ENCODE measurements around the gene RBM34.
A peak's percentile ranks its signal among the peaks of the same experiment; 100 is the strongest.
"Not testable (repeated sequence)": the region's sequence is repeated elsewhere in the genome, so short reads cannot be mapped to it uniquely, and the experiment has no call there.

Gene RBM34, protein sequence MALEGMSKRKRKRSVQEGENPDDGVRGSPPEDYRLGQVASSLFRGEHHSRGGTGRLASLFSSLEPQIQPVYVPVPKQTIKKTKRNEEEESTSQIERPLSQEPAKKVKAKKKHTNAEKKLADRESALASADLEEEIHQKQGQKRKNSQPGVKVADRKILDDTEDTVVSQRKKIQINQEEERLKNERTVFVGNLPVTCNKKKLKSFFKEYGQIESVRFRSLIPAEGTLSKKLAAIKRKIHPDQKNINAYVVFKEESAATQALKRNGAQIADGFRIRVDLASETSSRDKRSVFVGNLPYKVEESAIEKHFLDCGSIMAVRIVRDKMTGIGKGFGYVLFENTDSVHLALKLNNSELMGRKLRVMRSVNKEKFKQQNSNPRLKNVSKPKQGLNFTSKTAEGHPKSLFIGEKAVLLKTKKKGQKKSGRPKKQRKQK

DNA sequence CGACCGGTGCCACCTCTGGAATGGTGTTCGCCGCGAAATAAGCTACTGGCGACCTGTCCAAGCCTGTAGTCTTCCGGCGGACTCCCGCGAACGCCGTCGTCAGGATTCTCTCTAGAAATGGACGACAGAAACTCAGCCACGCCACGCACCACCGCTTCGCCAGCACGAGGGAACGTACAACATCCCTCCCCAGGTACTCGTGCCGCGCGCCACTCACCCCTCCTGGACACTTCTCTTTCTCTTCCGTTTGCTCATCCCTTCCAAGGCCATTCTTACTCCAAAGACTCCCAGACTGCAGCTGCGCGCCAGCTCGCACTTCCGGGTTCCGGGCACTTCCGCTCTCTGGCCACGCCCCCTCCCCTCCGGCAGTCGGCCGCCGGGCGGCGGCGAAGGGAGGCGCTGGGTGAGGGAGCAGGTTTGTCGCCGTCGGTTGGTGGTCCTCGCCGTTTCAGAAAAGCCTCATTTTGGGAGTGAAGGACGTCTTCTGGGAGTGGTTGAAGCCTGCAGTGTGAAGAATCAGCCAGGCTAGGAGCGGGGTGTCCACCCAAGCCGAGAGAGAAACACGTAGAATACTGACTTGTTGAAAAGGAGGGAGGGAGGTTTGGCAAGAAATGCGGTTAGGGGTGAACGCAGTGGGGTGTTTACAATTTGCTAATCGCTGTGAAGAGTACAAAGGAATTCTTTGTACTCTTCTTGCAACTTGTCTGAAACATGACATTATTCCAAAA is at the start of gene RBM34:
RBM34 (minus strand) TSS at position 294 of the 728 bp plus-strand sequence; CDS start at position 270, 24 bp downstream.
- peak; percentile 91 for DNase-seq (ENCODE audit: low read depth)

DNA sequence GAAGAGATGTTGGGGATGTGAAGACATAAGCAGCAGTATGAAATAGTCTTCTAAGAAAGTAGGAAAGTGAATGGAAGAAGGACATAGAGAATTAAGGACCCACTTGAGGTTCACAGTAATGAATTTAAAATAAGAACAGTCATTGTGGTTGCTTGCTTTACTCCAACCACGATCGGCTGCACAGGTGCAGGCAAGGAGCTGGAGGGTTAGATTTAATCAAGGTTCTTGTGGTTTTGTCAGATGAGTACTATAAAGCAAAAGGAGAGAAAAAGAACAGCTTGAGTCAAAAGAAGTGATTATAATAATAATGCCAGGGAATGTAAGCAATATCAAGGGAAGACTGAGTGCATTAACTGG is 46.1 kb upstream of the RBM34 start:
- DNase-seq (ENCODE audit: low read depth) = peak; percentile 40

DNA sequence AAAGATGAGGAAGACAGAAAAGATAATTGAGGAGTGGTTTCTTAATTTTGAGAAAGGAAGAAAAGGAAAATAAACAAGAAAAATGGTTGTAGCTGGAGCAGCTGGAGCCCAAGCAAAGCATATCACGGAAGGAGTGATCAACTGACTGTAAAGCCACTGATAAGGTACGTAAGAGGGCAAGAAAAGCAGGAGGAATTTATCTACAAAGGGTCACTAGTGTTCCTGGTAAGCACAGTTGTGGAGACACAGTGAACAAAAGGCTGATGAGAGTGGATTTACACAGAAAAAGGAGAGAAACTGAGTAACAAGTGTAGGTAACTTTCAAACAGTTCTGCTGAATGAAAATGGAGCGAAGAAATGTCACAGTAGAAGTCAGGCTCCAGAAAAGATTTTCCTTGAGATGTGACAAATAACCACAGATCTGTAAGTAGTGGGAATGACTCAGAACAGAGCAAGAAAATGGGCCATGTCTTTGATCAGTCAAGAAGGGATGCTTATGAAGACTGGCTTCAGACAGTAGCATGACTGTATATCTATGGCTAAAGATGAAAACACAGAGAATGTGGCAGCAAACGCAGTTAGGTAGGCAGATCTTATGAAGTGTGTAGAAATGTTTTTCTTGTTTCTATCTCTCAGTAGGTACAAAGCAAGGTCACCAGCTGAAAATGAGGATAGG is 45.6 kb upstream of the RBM34 start:
- no peak for DNase-seq (ENCODE audit: low read depth)

DNA sequence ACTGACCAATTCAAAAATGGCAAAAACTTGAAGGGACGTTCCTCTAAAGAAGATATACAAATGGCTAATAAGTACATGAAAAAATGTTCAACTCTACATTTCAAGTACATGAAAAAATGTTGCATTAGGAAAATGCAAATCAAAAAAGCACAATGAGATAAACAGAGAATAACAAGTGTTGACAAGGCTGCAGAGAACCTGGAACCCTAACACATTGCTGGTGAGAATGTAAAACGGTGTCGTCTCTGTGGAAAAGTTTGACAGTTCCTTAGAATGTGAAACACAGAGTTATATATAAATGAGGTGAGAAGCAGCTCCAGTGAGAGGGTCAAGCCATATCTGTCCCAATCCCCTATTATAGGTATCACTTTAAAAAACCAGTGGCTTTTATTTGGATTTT is 44.6 kb upstream of the RBM34 start:
- DNase-seq (ENCODE audit: low read depth) = no peak

DNA sequence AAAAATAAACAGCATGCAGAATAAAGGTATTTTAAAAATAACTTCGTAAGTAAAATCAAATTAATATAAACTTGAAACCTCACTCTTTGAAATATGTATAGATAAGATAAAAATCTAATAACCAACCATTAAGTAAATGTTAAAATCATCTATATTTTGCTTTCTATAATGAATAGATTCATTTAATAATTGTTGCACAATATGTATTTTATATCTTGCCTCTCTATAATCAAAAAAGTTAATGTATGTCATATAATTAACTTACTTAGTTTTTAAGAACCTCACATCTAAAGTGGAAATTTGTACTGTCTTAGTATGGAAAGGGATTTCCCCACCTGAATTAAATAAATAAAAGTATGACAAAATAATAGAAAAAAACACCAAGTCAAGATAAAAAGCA is 42.4 kb upstream of the RBM34 start:
- DNase-seq (ENCODE audit: low read depth) = no peak

DNA sequence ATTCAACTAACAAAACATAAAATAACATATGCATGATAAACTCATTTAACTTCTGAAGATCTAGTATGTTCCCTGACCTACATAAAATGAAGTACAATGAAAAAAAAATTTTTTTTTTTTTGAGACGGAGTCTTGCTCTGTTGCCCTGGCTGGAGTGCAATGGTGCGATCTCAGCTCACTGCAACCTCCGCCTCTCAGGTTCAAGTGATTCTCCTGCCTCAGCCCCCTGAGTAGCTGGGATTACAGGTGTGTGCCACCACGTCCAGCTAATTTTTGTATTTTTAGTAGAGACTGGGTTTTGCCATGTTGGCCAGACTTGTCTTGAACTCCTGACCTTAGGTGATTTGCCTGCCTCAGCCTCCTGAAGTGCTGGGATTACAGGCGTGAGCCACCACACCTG is 41.4 kb upstream of the RBM34 start:
- not testable (repeated sequence) for DNase-seq (ENCODE audit: low read depth)

DNA sequence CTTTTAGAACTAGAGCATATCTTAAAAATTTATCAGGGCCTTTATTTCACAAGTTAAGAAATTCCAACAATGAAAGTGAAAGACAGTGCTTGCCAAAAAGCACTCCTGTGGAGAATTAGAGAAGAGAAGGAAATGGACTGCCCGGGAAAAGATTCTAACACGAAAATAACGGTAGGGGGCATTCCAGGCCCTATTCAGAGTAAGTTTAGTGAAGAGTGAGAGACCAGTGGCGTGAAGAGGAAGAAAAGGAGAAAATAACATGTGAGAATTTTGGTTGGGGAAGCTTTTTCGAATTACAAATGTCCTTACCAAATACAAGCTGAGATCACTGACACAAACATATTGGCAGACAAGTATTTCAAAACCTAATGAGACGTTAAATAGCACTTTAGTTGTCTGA is 38.4 kb upstream of the RBM34 start:
- DNase-seq (ENCODE audit: low read depth) = no peak

DNA sequence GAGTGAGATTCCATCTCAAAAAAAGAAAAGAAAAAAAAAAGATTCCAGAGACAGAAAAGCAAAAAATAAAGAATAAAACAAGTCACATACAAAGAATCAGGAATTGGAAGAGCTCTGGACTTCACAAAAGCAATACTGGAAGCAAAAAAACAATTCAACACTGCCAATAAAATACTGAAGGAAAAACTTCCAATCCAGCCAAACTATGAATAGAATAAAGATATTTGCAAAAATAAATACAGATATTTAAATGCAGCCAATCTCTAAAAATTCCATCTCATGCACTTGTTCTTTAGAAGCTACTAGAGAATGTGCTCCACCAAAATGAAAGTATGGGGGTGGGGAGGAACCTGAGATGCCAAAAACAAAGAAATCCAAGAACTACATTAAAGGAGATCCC is 29.4 kb upstream of the RBM34 start:
- DNase-seq (ENCODE audit: low read depth) = no peak

DNA sequence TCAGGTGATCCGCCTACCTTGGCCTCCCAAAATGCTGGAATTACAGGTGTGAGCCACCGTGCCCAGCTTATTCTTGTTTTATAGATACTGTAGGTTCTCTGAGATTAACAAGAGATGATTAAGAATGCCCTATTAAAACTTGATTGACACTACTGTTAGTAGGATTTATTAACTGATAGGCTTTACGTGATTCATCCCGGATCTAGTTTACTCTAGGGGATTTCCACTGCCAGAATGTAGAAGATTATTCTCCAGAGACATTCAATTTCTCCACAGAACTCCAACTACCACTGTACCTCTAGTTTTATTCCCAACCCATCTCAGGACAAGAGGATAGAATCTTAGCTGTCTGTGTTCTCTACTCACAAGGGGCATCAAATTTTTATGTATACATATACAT is 26.3 kb upstream of the RBM34 start:
- no peak for DNase-seq (ENCODE audit: low read depth)

DNA sequence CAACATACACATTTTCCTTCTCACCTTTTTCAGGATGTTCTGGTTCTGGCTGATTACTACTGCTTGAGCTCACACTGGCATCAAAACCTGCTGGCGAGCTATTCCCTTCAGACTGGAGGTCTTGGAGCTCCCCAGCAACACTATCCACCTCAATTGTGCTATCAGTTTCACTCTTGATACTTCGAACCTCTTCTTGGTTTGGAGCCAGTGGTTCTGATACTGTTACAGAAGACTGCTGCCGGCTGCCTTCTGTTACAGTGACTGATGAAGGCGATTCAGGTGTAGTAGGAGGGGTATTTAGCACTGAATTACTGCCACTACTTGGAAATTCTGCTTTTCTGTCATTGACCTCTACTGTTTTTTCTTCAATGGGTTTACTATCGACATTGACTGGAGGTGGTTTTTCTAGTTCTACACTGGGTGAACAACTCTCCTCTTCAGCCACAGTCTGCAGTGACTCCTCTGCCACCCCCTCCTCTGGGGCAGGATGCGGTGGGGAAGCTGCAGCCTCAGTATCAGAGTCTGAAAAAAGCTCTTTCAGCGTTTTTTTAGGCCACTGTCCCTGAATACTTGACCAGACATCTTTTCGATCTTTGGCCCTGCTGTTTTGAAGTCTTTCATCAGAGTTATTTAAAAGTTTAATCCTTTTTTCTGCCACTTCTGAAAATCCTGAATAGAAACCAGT is 20.7 kb upstream of the RBM34 start:
- DNase-seq (ENCODE audit: low read depth) = no peak

DNA sequence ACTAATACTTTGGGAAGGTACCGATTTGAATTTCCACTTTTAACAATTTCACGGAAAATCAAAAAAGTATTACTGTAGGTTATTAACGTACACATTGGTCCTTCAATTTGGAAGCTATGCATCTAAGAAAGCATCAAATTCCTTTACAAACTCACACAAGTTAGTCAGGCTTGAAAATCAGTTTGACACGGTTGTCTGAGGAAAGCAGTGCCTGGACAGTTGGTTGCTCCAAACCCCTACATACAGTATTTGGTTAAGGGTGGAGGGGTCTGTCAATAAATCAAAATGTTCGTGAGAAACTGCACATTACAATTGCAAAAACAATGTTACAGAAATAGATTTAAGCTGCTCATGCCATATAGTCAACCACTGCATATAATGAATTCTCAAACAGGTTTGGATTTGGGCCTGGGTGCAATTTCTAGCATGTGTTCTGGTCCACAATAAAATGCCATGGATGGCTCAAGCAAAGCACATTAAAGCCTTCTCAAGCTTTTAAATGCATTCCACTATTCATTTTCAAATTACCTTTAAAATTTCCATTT is 19.9 kb upstream of the RBM34 start:
- DNase-seq (ENCODE audit: low read depth) = no peak

DNA sequence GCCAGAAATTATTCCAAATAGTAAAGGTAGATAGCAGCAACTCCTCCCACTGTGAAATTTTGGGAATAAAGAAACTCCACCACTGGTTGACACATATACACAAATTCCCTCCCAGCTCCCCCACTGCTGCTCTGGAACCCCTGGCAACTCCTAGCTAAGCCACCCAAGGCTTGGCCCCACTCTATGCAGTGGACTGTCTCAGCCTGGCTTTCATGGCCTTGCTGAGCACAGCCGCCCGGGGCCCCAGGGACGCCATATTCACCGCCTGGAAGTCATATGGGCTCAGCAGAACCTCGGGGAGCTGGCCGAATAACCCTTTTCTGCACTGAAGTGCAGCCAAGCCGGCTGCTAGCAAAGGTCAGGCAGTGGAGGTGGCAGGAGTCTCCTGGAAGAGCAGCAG is 15.4 kb upstream of the RBM34 start:
- no peak for DNase-seq (ENCODE audit: low read depth)

DNA sequence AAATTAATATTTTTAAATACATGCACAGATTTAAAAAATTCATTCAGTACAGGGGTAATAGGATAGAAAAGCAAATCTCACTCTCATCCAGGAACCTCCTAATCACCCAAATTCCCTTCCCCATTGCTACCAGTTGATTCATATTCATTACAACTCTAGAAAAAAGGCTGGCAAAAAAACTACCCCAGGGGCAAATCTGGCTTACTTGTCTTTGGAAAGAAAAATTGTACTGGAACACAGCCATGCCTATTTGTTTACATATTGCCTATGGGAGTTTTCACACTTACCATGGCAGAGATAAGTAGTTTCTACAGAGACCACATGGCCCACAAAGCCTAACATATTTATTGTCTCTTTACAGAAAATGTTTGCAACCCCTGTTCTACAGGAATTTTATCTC is 8.9 kb upstream of the RBM34 start:
- no peak for DNase-seq (ENCODE audit: low read depth)

DNA sequence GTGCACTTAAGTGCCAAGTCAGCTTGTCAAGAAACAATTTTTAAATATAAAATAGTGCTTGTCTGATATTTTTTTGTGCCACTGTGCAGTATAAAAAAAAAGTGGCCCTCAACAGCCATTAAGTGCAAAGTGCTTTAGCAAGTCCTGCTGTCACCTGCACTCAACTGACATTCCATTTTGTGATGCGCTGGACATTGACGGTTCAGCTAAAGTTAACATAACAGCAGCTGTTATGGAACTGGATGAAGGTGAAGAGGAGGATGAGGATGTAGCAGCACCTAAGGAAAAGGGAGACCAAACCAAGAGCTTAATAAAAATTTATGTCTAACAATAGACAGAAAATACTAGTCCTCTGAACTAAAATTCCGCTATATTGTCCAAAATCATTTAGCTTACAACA is 7.3 kb upstream of the RBM34 start:
- DNase-seq (ENCODE audit: low read depth) = no peak

DNA sequence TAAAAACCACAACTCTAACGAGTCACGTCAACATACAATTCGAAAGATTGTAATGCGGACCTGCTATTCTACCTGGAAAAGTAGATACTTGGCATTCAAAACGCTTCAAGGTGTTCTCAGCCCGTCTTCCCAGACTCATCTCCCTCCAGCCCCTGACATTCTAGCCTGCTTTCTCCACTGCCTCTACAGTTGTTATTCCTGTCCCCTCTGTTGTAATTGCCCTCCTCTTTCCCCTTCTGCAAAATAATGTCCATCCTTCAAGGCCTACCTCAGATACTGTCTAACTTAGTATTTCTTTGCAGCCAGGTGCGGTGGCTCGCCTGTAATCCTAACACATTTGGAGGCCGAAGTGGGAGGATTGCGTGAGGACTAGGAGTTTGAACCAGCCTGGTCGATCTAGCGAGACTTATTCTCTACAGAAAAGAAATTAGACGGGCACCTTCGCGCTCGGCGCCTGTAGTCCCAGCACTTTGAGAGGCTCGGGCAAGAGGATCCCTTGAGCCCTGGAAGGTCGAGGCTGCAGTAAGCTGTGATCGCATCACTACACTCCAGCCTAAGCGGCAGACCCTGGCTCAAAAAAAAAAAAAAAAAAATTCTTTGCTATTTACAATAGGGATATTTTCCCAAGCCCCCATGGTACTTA is 756 bp upstream of the RBM34 start:
- no peak for DNase-seq (ENCODE audit: low read depth)

DNA sequence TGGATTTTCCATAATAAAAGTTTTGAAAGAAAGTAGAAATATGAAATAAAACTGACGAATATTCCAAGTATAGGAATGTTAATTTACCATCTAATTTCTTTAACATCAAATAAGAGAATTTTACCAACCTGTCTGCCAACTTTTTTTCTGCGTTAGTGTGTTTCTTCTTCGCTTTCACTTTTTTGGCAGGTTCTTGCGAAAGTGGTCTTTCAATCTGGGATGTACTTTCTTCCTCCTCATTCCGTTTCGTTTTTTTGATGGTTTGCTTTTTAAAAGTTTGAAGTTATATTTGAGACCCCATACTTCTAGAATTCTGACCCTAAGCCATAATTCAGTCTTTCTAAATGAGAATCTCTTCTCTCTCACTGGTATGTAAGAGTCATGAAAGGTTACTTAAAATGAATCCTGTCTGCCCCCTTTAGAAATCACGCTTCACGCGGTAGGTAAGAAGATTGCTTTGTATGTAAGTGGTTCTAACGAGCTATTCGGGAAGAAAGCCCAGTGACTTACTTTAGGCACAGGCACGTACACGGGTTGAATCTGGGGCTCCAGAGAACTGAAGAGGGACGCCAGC is 580 bp downstream of the RBM34 start:
- DNase-seq (ENCODE audit: low read depth) = no peak

DNA sequence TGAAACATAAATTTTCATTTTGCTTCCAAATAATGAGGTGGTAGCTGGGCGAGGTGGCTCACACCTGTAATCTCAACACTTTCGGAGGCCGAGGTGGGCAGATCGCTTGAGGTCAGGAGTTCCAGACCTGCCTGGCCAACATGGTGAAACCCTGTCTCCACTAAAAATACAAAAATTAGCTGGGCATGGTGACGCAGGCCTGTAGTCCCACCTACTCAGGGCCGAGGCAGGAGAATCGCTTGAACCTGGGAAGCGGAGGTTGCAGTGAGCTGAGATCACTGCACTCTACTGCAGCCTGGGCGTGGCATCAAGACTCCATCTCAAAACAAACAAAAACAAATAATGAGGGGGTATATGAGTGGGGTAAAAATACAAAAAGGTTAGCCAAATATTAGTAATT is 1.1 kb downstream of the RBM34 start:
- not testable (repeated sequence) for DNase-seq (ENCODE audit: low read depth)

DNA sequence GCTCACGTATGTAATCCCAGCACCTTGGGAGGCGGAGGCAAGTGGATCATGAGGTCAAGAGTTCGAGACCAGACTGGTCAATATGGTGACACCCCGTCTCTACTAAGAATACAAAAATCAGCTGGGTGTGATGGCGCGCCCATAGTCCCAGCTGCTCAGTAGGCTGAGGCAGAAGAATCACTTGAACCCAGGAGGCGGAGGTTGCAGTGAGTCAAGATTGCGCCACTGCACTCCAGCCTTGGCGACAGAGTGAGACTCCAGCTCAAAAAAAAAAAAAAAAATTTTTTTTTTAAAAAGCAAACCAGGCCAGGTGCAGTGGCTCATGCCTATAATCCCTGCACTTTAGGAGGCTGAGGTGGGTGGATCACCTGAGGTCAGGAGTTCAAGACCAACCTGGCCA is 1.8 kb downstream of the RBM34 start:
- not testable (repeated sequence) for DNase-seq (ENCODE audit: low read depth)

DNA sequence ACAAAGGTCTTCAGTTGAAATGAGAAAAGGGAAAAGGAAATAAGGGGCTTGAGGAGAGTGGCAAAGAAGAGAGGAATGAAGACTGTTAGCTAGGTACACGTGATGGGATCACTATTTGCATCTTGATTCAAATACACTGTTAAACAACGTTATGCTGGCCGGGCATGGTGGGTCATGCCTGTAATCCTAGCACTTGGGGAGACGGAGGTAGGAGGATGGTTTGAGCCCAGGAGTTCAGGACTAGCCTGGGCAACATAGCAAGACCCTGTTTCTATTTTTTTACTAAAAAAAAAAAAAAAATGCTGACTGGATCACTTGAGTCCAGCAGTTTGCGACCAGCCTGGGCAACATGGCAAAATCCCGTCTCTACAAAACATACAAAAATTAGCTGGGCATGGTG is 2.4 kb downstream of the RBM34 start:
- DNase-seq (ENCODE audit: low read depth) = no peak

DNA sequence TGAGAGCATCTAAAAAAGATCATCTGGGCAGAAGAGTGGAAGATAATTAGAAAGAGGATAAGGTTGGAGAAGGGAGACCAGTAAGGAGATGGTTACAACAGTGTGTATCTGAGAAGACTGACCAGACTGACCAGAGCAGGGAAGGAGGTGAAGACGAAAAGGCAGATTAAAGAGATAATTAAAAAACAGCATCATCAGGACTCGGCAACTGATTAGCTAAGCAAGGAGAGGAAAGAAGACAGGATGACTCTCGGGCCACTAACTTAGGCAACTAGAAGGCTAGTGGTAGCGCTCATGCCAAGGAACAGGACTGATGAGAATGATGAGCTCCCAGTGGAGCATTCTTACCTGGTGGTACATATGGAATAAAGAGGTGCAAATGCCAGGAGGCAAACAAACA is 3.9 kb downstream of the RBM34 start:
- DNase-seq (ENCODE audit: low read depth) = no peak

DNA sequence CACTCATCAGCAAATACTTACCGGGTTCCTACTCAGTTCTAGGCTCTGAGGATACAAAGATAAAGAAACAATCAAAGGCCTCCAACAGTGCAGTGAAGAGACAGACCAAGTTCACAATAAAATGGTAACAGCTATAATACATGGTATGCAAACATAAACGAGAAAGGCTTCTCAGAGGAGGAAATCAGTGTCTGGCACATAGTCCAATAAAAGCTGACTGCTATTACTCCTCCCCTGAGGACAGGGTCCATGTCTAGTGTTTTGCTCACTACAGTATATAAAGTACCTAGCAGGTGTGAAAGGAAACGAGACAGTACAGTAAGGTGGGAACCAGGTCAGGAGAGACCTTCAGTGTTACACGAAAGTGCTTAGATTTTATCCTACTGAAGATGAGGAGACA is 4.3 kb downstream of the RBM34 start:
- no peak for DNase-seq (ENCODE audit: low read depth)

All from activated T-cell treated with anti-CD3 and anti-CD28 coated beads for 24 hours (primary cell).